Peyer's patch (tissue), 4 donors: ENCODE measurements around the gene RGS12. TPM values are rescaled to one million over a fixed set of nuclear protein-coding genes. Genes with fewer than 3 reads are reported as not detected.

ENCODE experiments used
- DNase-seq, 3 donors: peaks; one replicate each; pipeline ENCODE4 v3.0.0-alpha.2; 2017 to 2019
- H3K27ac ChIP-seq, 4 donors: fragments of 200-600 bp; sonication (generic); one replicate each; pipeline ENCODE4 v1.5.1; 2016 to 2019
- H3K27me3 ChIP-seq, 2 donors: fragments of 200-600 bp; sonication (generic); one replicate each; pipeline ENCODE4 v1.5.1; 2019
- H3K36me3 ChIP-seq, 3 donors: fragments of 200-600 bp; sonication (generic); one replicate each; pipeline ENCODE4 v1.5.1; 2016 to 2019
- H3K4me1 ChIP-seq, 4 donors: fragments of 200-600 bp; sonication (generic); one replicate each; pipeline ENCODE4 v1.5.1; 2016 to 2019
- H3K4me3 ChIP-seq, 4 donors: fragments of 200-600 bp; sonication (generic); 1 replicate in 3 of 4; 2 replicates in 1 of 4; pipeline ENCODE4 v1.5.1; 2016 to 2019; ENCODE audit warnings: mild to moderate bottlenecking in 1 of 4
- H3K9me3 ChIP-seq, 4 donors: fragments of 200-600 bp; sonication (generic); one replicate each; pipeline ENCODE4 v1.5.1; 2016 to 2019; ENCODE audit warnings: mild to moderate bottlenecking in 1 of 4
- CTCF ChIP-seq, 6 experiments: fragments of 450-650 bp in 4 of 6; fragments of 200-600 bp in 2 of 6; sonication (generic) in 1 of 6; IDR thresholded peaks; one replicate each; pipeline ENCODE4 v1.5.1; 2017 to 2019; ENCODE audit warnings: antibody characterized with exemption in 6 of 6, mild to moderate bottlenecking in 3 of 6, moderate library complexity in 1 of 6
- POLR2A ChIP-seq, 2 donors: fragments of 450-650 bp; IDR thresholded peaks; one replicate each; pipeline ENCODE4 v1.5.1; 2017; ENCODE audit warnings: antibody characterized with exemption in 2 of 2, mild to moderate bottlenecking in 2 of 2, moderate library complexity in 2 of 2
- total RNA-seq, 4 donors: library from RNA; depleted of rRNA; stranded (reverse); fragments of >200 nt; gene quantifications; one replicate each; pipeline ENCODE4 v1.1.0, GENCODE V29; 2016

RGS12 gene
- total RNA-seq, 4 donors from 2014 or later: 24.3 to 36.5 (median 35.3) TPM

GRCh38 chr4:3313139-3313538, 20.3 kb downstream of the RGS12 start:
- Histone ChIP-seq H3K27ac (no peak overlapping the region), H3K4me1 (peaks cover 0 to 15% (median 2%) of the 10 kb centered on the region in 4 donors), H3K4me3 (no peak overlapping the region), H3K36me3 (peaks cover 0 to 17% (median 0%) of the 10 kb centered on the region in 3 donors), H3K9me3 (no peaks in the 10 kb centered on the region), H3K27me3 (no peaks in the 10 kb centered on the region)
- TF ChIP-seq CTCF (IDR thresholded peaks at IDR 0.05) (no peak), POLR2A (IDR thresholded peaks at IDR 0.05) (no peak)
- DNase-seq: no peak

GRCh38 chr4:3313556-3314228, 20.9 kb downstream of the RGS12 start:
- Histone ChIP-seq H3K27me3 (no peaks in the 10 kb centered on the region), H3K27ac (no peak overlapping the region), H3K4me3 (no peak overlapping the region), H3K36me3 (peaks cover 0 to 17% (median 0%) of the 10 kb centered on the region in 3 donors), H3K9me3 (no peaks in the 10 kb centered on the region), H3K4me1 (peaks cover 0 to 15% (median 2%) of the 10 kb centered on the region in 4 donors)
- TF ChIP-seq CTCF (IDR thresholded peaks at IDR 0.05) (no peak), POLR2A (IDR thresholded peaks at IDR 0.05) (no peak)
- DNase-seq: no peak

GRCh38 chr4:3314706-3315260, 22.0 kb downstream of the RGS12 start:
- TF ChIP-seq CTCF (IDR thresholded peaks at IDR 0.05): no peak
- TF ChIP-seq POLR2A (IDR thresholded peaks at IDR 0.05): no peak
- DNase-seq: peak in 2 of 3 donors; percentile 29 to 35
- Histone ChIP-seq H3K27me3 (no peaks in the 10 kb centered on the region), H3K36me3 (peaks cover 0 to 17% (median 0%) of the 10 kb centered on the region in 3 donors), H3K4me3 (no peak overlapping the region), H3K27ac (no peak overlapping the region), H3K9me3 (no peaks in the 10 kb centered on the region), H3K4me1 (peaks cover 0 to 15% (median 2%) of the 10 kb centered on the region in 4 donors)

GRCh38 chr4:3315566-3315965, 22.7 kb downstream of the RGS12 start:
- Histone ChIP-seq H3K9me3 (no peaks in the 10 kb centered on the region), H3K4me1 (peaks cover 0 to 15% (median 2%) of the 10 kb centered on the region in 4 donors), H3K36me3 (peaks cover 0 to 17% (median 0%) of the 10 kb centered on the region in 3 donors), H3K27ac (no peak overlapping the region), H3K4me3 (no peak overlapping the region), H3K27me3 (no peaks in the 10 kb centered on the region)
- TF ChIP-seq POLR2A (IDR thresholded peaks at IDR 0.05) (no peak), CTCF (IDR thresholded peaks at IDR 0.05) (no peak)
- peak in 1 of 3 donors; percentile 23 for DNase-seq

- H3K4me3 ChIP-seq: no peak overlapping the region
- H3K27me3 ChIP-seq: no peaks in the 10 kb centered on the region
- no peaks in the 10 kb centered on the region for H3K9me3 ChIP-seq
- H3K4me1 ChIP-seq: peaks cover 0 to 15% (median 2%) of the 10 kb centered on the region in 4 donors
- TF ChIP-seq CTCF (IDR thresholded peaks at IDR 0.05) (no peak), POLR2A (IDR thresholded peaks at IDR 0.05) (no peak)
- peak in 2 of 3 donors; percentile 39 to 40 for DNase-seq
- no peak overlapping the region for H3K27ac ChIP-seq
- H3K36me3 ChIP-seq: peaks cover 0 to 17% (median 0%) of the 10 kb centered on the region in 3 donors
These were observed 23.3 kb downstream of the RGS12 start for GRCh38 chr4:3316146-3316545.
